SK-N-SH (cell line): ENCODE results near the gene STAT2.

Experiments
- CTCF ChIP-seq: fragments of 200-600 bp; sonication (generic); IDR thresholded peaks from 2 replicates; pipeline ENCODE4 v1.6.1; 2017; ENCODE audit warnings: antibody characterized with exemption, mild to moderate bottlenecking, moderate library complexity
- EP300 ChIP-seq, 2 experiments: IDR thresholded peaks; 2 replicates each; pipeline versions ENCODE4 v1.4.0 to v1.6.1; 2012; ENCODE audit warnings: borderline replicate concordance in 1 of 2, low read depth in 1 of 2, low read length in 1 of 2
- EZH2phosphoT487 ChIP-seq: fragments of 200-600 bp; sonication (generic); IDR thresholded peaks from 2 replicates; pipeline ENCODE4 v1.6.1; 2017; ENCODE audit warnings: low read depth, mixed run types, mild to moderate bottlenecking, antibody characterized with exemption, moderate library complexity, borderline replicate concordance
- GABPA ChIP-seq: IDR thresholded peaks from 2 replicates; pipeline ENCODE4 v1.4.0; 2012; ENCODE audit warnings: low read depth, mild to moderate bottlenecking
- IRF3 ChIP-seq: fragments of 150-350 bp; IDR thresholded peaks from 2 replicates; pipeline ENCODE4 v1.6.1; 2016; ENCODE audit warnings: mild to moderate bottlenecking, low read depth, low read length
- NFIC ChIP-seq: IDR thresholded peaks from 2 replicates; pipeline ENCODE4 v1.4.0; 2012; ENCODE audit warnings: borderline replicate concordance
- NRF1 ChIP-seq: IDR thresholded peaks from 2 replicates; pipeline ENCODE4 v1.6.1; 2012; ENCODE audit warnings: low read depth, mild to moderate bottlenecking, low read length
- SIN3A ChIP-seq: IDR thresholded peaks from 2 replicates; pipeline ENCODE4 v1.6.1; 2012; ENCODE audit warnings: low read depth, mild to moderate bottlenecking, low read length, moderate library complexity, borderline replicate concordance
- TAF1 ChIP-seq: IDR thresholded peaks from 2 replicates; pipeline ENCODE4 v1.6.1; 2012; ENCODE audit warnings: low read depth, mild to moderate bottlenecking, low read length, moderate library complexity, borderline replicate concordance
- TEAD4 ChIP-seq: IDR thresholded peaks from 2 replicates; pipeline ENCODE4 v1.4.0; 2012; ENCODE audit warnings: mild to moderate bottlenecking, borderline replicate concordance; ENCODE audit not compliant: insufficient read depth
- TF ChIP-seq, protein P1 (sequence below): IDR thresholded peaks from 2 replicates; pipeline ENCODE4 v1.6.1; 2012; ENCODE audit warnings: mild to moderate bottlenecking, low read depth, low read length, moderate library complexity
- TF ChIP-seq, protein P2 (sequence below): IDR thresholded peaks from 2 replicates; pipeline ENCODE4 v1.4.0; 2012; ENCODE audit warnings: low read depth

DNA sequence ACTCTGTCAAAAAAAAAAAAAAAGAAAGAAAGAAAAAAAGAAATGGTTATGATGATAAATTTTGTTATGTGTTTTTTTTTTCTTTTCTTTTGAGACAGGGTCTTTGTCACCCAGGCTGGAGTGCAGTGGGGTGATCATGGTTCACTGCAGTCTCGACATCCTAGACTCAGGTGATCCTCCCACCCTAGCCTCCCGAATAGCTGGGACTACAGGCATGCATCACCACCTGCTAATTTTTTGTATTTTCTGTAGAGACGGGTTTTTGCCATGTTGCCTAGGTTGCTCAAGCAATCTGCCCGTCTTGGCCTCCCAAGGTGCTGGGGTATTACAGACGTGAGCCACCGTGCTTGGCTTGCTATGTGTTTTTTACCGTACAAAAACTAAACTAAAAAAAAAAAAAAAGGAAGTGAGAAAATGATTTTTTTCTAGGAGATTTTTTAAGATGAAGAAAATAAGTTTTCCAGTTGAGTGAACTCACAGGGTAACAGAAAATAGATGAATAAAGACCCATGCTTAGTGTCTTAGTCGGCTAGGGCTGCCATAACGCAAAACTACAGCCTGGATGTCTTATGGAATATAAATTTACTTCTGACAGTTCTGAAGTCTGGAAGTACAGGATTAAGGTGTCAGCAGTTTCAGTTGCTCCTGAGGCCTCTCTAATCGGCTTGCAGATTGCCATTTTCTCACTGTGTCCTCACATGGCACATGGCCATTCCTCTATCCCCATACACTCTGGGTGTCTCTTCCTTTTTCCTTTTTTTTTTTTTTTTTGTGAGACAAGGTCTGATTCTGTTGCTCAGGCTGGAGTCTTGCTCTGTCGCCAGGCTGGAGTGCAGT is 15.9 kb upstream of the STAT2 start:
- no peak for TF ChIP-seq CTCF
- no peak for TF ChIP-seq TAF1
- no peak for TF ChIP-seq EZH2phosphoT487
- TF ChIP-seq, protein P1, sequence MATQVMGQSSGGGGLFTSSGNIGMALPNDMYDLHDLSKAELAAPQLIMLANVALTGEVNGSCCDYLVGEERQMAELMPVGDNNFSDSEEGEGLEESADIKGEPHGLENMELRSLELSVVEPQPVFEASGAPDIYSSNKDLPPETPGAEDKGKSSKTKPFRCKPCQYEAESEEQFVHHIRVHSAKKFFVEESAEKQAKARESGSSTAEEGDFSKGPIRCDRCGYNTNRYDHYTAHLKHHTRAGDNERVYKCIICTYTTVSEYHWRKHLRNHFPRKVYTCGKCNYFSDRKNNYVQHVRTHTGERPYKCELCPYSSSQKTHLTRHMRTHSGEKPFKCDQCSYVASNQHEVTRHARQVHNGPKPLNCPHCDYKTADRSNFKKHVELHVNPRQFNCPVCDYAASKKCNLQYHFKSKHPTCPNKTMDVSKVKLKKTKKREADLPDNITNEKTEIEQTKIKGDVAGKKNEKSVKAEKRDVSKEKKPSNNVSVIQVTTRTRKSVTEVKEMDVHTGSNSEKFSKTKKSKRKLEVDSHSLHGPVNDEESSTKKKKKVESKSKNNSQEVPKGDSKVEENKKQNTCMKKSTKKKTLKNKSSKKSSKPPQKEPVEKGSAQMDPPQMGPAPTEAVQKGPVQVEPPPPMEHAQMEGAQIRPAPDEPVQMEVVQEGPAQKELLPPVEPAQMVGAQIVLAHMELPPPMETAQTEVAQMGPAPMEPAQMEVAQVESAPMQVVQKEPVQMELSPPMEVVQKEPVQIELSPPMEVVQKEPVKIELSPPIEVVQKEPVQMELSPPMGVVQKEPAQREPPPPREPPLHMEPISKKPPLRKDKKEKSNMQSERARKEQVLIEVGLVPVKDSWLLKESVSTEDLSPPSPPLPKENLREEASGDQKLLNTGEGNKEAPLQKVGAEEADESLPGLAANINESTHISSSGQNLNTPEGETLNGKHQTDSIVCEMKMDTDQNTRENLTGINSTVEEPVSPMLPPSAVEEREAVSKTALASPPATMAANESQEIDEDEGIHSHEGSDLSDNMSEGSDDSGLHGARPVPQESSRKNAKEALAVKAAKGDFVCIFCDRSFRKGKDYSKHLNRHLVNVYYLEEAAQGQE = no peak
- no peak for TF ChIP-seq SIN3A
- no peak for TF ChIP-seq NRF1
- TF ChIP-seq, protein P2, sequence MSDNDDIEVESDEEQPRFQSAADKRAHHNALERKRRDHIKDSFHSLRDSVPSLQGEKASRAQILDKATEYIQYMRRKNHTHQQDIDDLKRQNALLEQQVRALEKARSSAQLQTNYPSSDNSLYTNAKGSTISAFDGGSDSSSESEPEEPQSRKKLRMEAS = no peak
- no peak for TF ChIP-seq TEAD4
- no peak for TF ChIP-seq IRF3
- TF ChIP-seq EP300 (IDR thresholded peaks at IDR 0.05; ENCODE audit: borderline replicate concordance in 1 of 2, low read depth in 1 of 2, low read length in 1 of 2) = no peak
- TF ChIP-seq NFIC = no peak
- no peak for TF ChIP-seq GABPA
